GM12892 (cell line): Measurements from ENCODE around the gene SCPEP1.

ENCODE experiments used
- POLR2A ChIP-seq: IDR thresholded peaks from 2 replicates; pipeline ENCODE4 v1.6.1; 2011; ENCODE audit warnings: low read depth, low read length, control low read depth
- POLR2AphosphoS5 ChIP-seq: IDR thresholded peaks from 2 replicates; pipeline ENCODE4 v1.6.1; 2011; ENCODE audit warnings: low read depth, low read length, control low read depth
- TAF1 ChIP-seq: IDR thresholded peaks from 2 replicates; pipeline ENCODE4 v1.6.1; 2011; ENCODE audit warnings: low read depth, mild to moderate bottlenecking, control low read depth, low read length, borderline replicate concordance

GRCh38 chr17:57045868-57046704 lies 68.2 kb downstream of the SCPEP1 start:
- TF ChIP-seq POLR2A (no peak), TAF1 (no peak), POLR2AphosphoS5 (no peak)
